ENCODE results near the gene ZNF705A.

DNA sequence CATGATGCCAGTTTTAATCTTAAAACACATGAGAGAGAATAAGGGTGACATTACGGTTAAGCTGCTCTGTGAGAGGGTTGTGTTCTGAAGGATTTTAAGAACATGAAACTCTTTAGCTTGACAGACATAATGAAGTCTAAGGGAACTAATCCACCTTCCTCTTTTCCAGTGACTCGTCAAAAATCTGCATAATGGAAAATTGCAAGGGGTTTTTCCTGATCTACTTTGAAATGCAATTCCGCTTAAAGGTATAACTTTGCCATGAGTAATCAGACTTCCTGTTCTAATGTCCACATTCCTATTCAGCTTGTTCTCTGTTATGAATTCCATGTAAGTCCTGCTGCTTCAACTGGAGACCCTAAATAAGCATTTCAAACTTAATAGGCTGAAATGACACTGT, at the start of gene ZNF705A:
- TF ChIP-seq, protein P1, sequence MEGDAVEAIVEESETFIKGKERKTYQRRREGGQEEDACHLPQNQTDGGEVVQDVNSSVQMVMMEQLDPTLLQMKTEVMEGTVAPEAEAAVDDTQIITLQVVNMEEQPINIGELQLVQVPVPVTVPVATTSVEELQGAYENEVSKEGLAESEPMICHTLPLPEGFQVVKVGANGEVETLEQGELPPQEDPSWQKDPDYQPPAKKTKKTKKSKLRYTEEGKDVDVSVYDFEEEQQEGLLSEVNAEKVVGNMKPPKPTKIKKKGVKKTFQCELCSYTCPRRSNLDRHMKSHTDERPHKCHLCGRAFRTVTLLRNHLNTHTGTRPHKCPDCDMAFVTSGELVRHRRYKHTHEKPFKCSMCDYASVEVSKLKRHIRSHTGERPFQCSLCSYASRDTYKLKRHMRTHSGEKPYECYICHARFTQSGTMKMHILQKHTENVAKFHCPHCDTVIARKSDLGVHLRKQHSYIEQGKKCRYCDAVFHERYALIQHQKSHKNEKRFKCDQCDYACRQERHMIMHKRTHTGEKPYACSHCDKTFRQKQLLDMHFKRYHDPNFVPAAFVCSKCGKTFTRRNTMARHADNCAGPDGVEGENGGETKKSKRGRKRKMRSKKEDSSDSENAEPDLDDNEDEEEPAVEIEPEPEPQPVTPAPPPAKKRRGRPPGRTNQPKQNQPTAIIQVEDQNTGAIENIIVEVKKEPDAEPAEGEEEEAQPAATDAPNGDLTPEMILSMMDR (IDR thresholded peaks at IDR 0.05) = no peak
- TF ChIP-seq POLR2A (IDR thresholded peaks at IDR 0.05) = no peak
